GM12878 (cell line): ENCODE results near the gene SLC6A9. TPM values are rescaled to one million over a fixed set of nuclear protein-coding genes. Genes with fewer than 3 reads are reported as not detected.

ENCODE experiments used
- ATAC-seq: fragments of 200-7000 bp; cut with Tn5 transposase; 3 replicates; pipeline ENCODE4 v1.9.1; 2020; ENCODE audit warnings: mild to moderate bottlenecking, moderate library complexity
- BruUV-seq: library from RNA; stranded (reverse); fragments of 400-500 nt; replicated peaks from 2 replicates; lab custom pipeline; 2021; lab: Mats Ljungman, UMichigan
- CTCF ChIA-PET: fragments of 300-600 bp; sonication (Branson Sonifier 250); formaldehyde crosslinking; extraction: SDS; loops from one replicate; lab custom pipeline; 2021; ENCODE audit warnings: inconsistent platforms; lab: Yijun Ruan, JAX
- POLR2A ChIA-PET: fragments of 350-600 bp; formaldehyde crosslinking; extraction: SDS; loops from one replicate; lab custom pipeline; 2021; ENCODE audit warnings: inconsistent platforms; lab: Charles Lee
- RAD21 ChIA-PET: fragments of 300-600 bp; sonication (Branson Sonifier 250); formaldehyde crosslinking; loops from one replicate; lab custom pipeline; 2023; ENCODE audit warnings: antibody characterized with exemption; ENCODE audit not compliant: unreplicated experiment; lab: Charles Lee
- SMC1A ChIA-PET: fragments of 300-600 bp; sonication (Branson Sonifier 250); formaldehyde crosslinking; loops from one replicate; lab custom pipeline; 2023; ENCODE audit not compliant: unreplicated experiment, uncharacterized antibody; lab: Charles Lee
- DNase-seq: peaks from one replicate; pipeline ENCODE4 v3.0.0-alpha.2; 2011; ENCODE audit warnings: low read depth, low spot score
- FAIRE-seq: peaks from 3 replicates; lab custom pipeline; 2011; peaks lifted over from hg19 to GRCh38; lab: Jason Lieb, UNC
- H2AFZ ChIP-seq: 2 replicates; pipeline ENCODE4 v1.6.0; 2011; ENCODE audit warnings: low read depth, low read length, control low read depth; ENCODE audit not compliant: control insufficient read depth
- H3K27ac ChIP-seq: 2 replicates; pipeline ENCODE4 v1.5.1; 2011; ENCODE audit warnings: control low read depth; ENCODE audit not compliant: control insufficient read depth, insufficient read depth
- H3K27me3 ChIP-seq, 2 experiments: replicated peaks in 1 of 2; 2 replicates each; pipeline versions ENCODE4 v1.6.0 to v1.6.1; 2011; ENCODE audit warnings: low read length in 1 of 2; ENCODE audit not compliant: control insufficient read depth in 2 of 2, insufficient read depth in 2 of 2
- H3K36me3 ChIP-seq, 2 experiments: 2 replicates each; pipeline ENCODE4 v1.5.1; 2011; ENCODE audit warnings: low read length in 1 of 2; ENCODE audit not compliant: control insufficient read depth in 2 of 2, insufficient read depth in 2 of 2
- H3K4me1 ChIP-seq: 2 replicates; pipeline ENCODE4 v1.6.1; 2011; ENCODE audit warnings: mild to moderate bottlenecking, low read length, moderate library complexity, mixed read lengths; ENCODE audit not compliant: control insufficient read depth, insufficient read depth
- H3K4me2 ChIP-seq: 2 replicates; pipeline ENCODE4 v1.6.0; 2011; ENCODE audit warnings: control low read depth; ENCODE audit not compliant: control insufficient read depth, insufficient read depth
- H3K4me3 ChIP-seq: fragments of 200-600 bp; sonication (generic); 2 replicates; pipeline ENCODE4 v1.5.1; 2016
- H3K79me2 ChIP-seq: 2 replicates; pipeline ENCODE4 v1.6.0; 2011; ENCODE audit warnings: low read length; ENCODE audit not compliant: control insufficient read depth, insufficient read depth
- H3K9ac ChIP-seq: 2 replicates; pipeline ENCODE4 v1.8.0; 2011; ENCODE audit warnings: low read length, control low read depth, mixed read lengths; ENCODE audit not compliant: control insufficient read depth, insufficient read depth
- H3K9me3 ChIP-seq: replicated peaks from 3 replicates; pipeline ENCODE4 v1.5.1; 2011; ENCODE audit warnings: mild to moderate bottlenecking, low read length; ENCODE audit not compliant: control insufficient read depth, insufficient read depth
- H4K20me1 ChIP-seq: 2 replicates; pipeline ENCODE4 v1.6.0; 2011; ENCODE audit not compliant: control insufficient read depth, insufficient read depth
- CHD4 ChIP-seq: fragments of 200-600 bp; sonication (generic); IDR thresholded peaks from 2 replicates; pipeline ENCODE4 v1.6.1; 2016; ENCODE audit warnings: mild to moderate bottlenecking
- GATAD2B ChIP-seq: fragments of 450-650 bp; conservative IDR thresholded peaks from 2 replicates; pipeline ENCODE4 v1.6.1; 2017; ENCODE audit warnings: low read depth, mild to moderate bottlenecking, moderate library complexity
- MTA3 ChIP-seq: IDR thresholded peaks from 2 replicates; pipeline ENCODE4 v1.6.1; 2012; ENCODE audit warnings: low read length, inconsistent platforms, borderline replicate concordance
- NFIC ChIP-seq: IDR thresholded peaks from 2 replicates; pipeline ENCODE4 v1.6.1; 2012; ENCODE audit warnings: low read depth, mild to moderate bottlenecking, inconsistent platforms, low read length, moderate library complexity
- WRNIP1 ChIP-seq: IDR thresholded peaks from 2 replicates; pipeline ENCODE4 v1.6.1; 2011; ENCODE audit warnings: low read depth, low read length, improper control_type of control experiment, borderline replicate concordance
- ZNF592 ChIP-seq: fragments of 450-650 bp; IDR thresholded peaks from 2 replicates; pipeline ENCODE4 v1.6.1; 2017; ENCODE audit warnings: mild to moderate bottlenecking, moderate library complexity
- WGBS: methylation state at CpG from one replicate; pipeline ENCODE4 v1.1.6; 2016; ENCODE audit warnings: low lambda C conversion rate; ENCODE audit not compliant: insufficient replicate concordance, insufficient coverage; ENCODE audit errors: missing lambda C conversion rate; 5-methylcytosine and 5-hydroxymethylcytosine counted together
- in situ Hi-C: fragments of 300-500 bp; cut with MboI; formaldehyde crosslinking; loops from 9 replicates; pipeline ENCODE4 v1.14.3; 2018; ENCODE audit warnings: mixed read lengths
- intact Hi-C: fragments of 100-400 bp; cut with micrococcal nuclease; formaldehyde crosslinking; loops from one replicate; pipeline ENCODE4 v1.14.2; 2022; ENCODE audit not compliant: unreplicated experiment
- polyA plus RNA-seq, 11 experiments: library from polyadenylated mRNA; depleted of rRNA in 4 of 11; unstranded in 6 of 11; stranded (reverse) in 5 of 11; fragments of >200 nt; fragmentation: Nextera tagmentation in 4 of 11; fragmentation: Illumina TruSeq in 1 of 11; extraction: Ambion mirVana in 4 of 11; extraction: Trizol in 1 of 11; gene quantifications; 1 replicate in 1 of 11; 2 replicates in 10 of 11; pipeline versions ENCODE4 v1.2.1 to v1.2.3, GENCODE V29; 2011 to 2016; ENCODE audit warnings: inconsistent platforms in 2 of 11, missing spikeins in 2 of 11, low read depth in 1 of 11
- total RNA-seq, 4 experiments: library from RNA; depleted of rRNA in 3 of 4; stranded (reverse); fragments of >200 nt in 3 of 4; fragmentation: Illumina TruSeq in 1 of 4; extraction: Trizol in 1 of 4; gene quantifications; 2 replicates each; pipeline versions ENCODE4 v1.2.1 to v1.2.3, GENCODE V29; 2013 to 2021

Gene SLC6A9
- total and polyA plus RNA-seq, 10 of the 15 experiments (the other 5 are each of a cell fraction or from before 2014, with no cell fraction given): 0.02 to 2.0 (median 0.63) TPM

GRCh38 chr1:44000122-44000665 is 31.1 kb downstream of the SLC6A9 start:
- no peak overlapping the region for H3K4me2 ChIP-seq
- ChIA-PET SMC1A (no interaction called here), CTCF (interaction anchor here (1.5 to 9.6 kb wide), 2 partner anchors 34 to 48 kb away, joined by 5 to 167 read pairs; partner anchors contain the start of gene SLC6A9), POLR2A (interaction anchor here (0.6 kb wide), 1 partner anchor 360 kb away, joined by 6 read pairs; no protein-coding TSS in a partner anchor), RAD21 (no interaction called here)
- no peaks in the 10 kb centered on the region for H3K4me1 ChIP-seq
- FAIRE-seq: no peak
- 65% methylated on average over 8 of the region's 8 CpGs for WGBS
- H3K27ac ChIP-seq: no peak overlapping the region
- H2AFZ ChIP-seq: no peak overlapping the region
- no peaks in the 10 kb centered on the region for H3K9me3 ChIP-seq
- TF ChIP-seq GATAD2B (no peak), WRNIP1 (no peak), ZNF592 (no peak), NFIC (no peak), CHD4 (no peak), MTA3 (no peak)
- H3K4me3 ChIP-seq: no peak overlapping the region
- DNase-seq: no peak
- no peak for ATAC-seq
- in situ Hi-C loops (no loop called here), intact Hi-C loops (no loop called here)
- no peaks in the 10 kb centered on the region for H3K36me3 ChIP-seq
- H4K20me1 ChIP-seq: no peaks in the 10 kb centered on the region
- no peak overlapping the region for H3K9ac ChIP-seq
- no peaks in the 10 kb centered on the region for H3K79me2 ChIP-seq
- H3K27me3 ChIP-seq: no peaks in the 10 kb centered on the region
- BruUV-seq: no TSS peak
